ENCODE measurements around the gene ANXA10.

- no peak for TF ChIP-seq CTCF (conservative IDR thresholded peaks at IDR 0.05; ENCODE audit: low read depth, low read length)
- no peak for TF ChIP-seq CEBPB (IDR thresholded peaks at IDR 0.05; ENCODE audit: low read depth, low read length)
- TF ChIP-seq SMC3 (IDR thresholded peaks at IDR 0.05; ENCODE audit: low read depth, low read length), result no peak
- peak; percentile 96 for TF ChIP-seq NFE2L2 (IDR thresholded peaks at IDR 0.05; ENCODE audit: low read depth, low read length)
- no peak for TF ChIP-seq USF2 (IDR thresholded peaks at IDR 0.05; ENCODE audit: low read depth, low read length)
- no peak for TF ChIP-seq POLR2A (IDR thresholded peaks at IDR 0.05; ENCODE audit: low read depth, low read length)
- TF ChIP-seq MAFK (IDR thresholded peaks at IDR 0.05; ENCODE audit: low read depth, low read length), result peak; percentile 84
- TF ChIP-seq FOS (IDR thresholded peaks at IDR 0.05; ENCODE audit: low read depth, low read length), result 0 out of 2 replicates have a peak, but pooled peaks have one; percentile 24
- TF ChIP-seq RAD21 (IDR thresholded peaks at IDR 0.05; ENCODE audit: low read length), result no peak
These were observed 45.8 kb downstream of the ANXA10 start for GRCh38 chr4:168138143-168138542.
